HG02840 (cell line): ENCODE measurements around the gene SLC9A1.

Source experiments
- ATAC-seq: cut with Tn5 transposase; IDR thresholded peaks from one replicate; pipeline ENCODE4 v1.9.1; 2021; ENCODE audit warnings: mild to moderate bottlenecking, moderate library complexity, moderate number of reproducible peaks; ENCODE audit not compliant: unreplicated experiment, low FRiP score

The SLC9A1 gene

DNA sequence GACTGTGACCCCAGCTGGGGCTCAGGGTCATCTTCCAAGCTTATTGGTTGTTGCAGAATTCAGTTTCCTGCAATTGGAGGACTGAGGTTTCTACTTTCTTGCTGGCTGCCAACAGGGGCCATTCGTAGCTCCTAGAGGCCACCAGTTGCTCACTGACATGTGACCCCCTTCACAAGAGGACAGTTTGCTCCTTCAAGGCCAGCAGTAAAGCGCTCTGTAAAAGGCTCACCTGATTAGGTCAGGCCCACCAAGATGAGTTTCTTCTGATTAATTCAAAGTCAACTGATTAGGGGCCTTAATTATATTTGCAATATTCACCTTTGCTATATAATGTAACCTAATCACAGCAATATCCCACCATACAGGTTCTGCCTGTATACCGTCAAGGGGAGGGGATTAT lies 68.9 kb downstream of the SLC9A1 start:
- ATAC-seq = no peak

DNA sequence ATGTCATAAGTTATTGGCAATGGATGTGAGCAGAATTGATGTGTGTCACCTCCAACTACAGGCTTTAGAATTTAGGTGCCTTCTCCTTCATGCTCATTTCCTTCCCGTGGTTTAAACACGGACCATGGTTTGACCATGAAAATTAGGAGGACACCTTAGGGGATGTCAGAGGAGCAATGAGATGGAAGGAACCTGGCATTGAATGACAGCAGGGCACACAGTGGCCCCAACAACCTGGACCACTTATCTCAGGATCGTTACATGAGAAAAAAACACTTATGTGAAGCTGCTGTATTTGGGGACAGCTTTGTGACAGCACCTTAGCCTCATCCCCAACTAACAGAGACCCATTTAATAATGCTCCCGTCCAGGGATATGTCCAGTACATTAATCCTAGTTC lies 70.8 kb downstream of the SLC9A1 start:
- ATAC-seq = no peak

DNA sequence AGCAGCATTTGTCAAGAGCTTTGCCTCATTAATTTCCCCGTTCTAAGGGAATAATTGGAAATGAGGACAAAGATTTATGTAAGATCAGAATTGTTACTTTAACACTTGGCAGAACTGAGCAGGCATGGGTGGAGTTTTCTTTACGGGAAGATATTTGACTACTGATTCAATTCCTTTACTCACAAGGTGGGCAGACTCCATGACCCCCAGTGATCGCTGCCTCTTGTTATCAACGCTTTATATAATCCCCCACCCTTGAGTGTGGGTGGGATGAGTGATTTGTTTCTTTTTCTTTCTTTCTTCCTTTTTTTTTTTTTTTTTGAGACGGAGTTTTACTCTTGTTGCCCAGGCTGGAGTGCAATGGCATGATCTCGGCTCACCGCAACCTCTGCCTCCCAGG lies 77.0 kb downstream of the SLC9A1 start:
- no peak for ATAC-seq

DNA sequence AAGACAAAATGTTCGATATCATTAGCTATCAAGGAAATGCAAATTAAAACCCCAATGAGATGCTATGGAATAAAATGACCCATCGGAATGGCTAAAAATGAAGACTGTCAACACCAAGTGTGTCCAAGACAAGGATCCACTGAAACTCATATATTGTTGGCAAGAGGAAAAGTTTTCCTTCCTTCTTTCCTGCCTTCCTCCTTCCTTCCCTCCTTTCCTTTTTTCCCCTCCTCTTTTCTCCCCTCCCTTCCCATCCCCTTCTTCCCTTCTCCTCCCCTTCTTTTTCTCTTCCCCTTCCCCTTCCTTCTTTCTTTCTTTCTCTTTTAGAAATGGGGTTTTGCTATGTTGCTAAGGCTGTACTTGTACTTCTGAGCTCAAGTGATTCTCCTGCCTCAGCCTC lies 78.1 kb downstream of the SLC9A1 start:
- ATAC-seq = no peak

DNA sequence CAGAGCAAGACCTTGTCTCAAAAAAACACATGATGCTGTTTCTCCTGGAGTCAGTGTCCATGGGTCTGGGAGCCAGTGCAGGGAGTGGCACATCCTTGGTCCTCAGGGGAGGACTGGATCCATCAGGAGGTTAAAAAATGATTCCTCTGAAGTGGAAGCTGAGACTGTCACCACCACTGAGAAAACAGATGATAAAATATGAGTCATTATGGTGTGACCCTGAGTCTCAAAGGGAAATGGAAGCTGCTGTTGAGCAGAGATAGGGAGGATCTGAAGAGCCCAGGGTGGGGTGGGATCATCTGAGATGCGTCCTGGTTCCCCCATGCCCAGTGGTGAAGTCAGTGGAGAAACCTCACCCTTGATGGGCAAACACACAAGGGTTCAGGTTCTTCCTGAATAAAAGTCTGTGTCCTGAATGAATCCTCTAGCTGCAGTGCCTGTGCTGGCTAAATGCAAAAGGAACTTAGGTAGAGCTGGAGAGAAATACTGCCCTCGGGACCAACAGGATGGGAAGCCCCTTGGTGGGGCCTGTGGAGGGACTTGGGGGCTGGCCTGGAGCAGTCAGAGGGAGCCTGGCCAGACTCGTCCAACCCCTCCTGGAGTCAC lies 80.6 kb downstream of the SLC9A1 start:
- ATAC-seq = no peak

DNA sequence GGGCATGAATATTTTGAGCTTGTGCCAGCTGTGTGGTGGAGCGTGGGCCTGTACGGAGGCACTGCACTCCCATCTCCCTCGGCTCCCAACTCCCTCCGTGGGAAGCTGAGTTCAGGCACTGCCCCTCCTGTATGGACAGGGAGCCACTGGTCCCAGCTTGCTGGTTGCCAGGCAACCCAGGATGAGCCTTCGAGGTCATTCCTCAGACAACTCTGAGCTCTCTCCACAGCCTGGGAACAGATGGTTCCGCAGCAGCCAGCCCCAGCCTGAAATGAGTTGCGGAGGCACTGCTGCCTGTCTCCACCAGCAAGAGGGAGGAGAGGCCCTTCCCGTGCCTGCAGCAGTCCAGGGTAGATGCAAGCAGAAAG lies 83.9 kb downstream of the SLC9A1 start:
- ATAC-seq = no peak

DNA sequence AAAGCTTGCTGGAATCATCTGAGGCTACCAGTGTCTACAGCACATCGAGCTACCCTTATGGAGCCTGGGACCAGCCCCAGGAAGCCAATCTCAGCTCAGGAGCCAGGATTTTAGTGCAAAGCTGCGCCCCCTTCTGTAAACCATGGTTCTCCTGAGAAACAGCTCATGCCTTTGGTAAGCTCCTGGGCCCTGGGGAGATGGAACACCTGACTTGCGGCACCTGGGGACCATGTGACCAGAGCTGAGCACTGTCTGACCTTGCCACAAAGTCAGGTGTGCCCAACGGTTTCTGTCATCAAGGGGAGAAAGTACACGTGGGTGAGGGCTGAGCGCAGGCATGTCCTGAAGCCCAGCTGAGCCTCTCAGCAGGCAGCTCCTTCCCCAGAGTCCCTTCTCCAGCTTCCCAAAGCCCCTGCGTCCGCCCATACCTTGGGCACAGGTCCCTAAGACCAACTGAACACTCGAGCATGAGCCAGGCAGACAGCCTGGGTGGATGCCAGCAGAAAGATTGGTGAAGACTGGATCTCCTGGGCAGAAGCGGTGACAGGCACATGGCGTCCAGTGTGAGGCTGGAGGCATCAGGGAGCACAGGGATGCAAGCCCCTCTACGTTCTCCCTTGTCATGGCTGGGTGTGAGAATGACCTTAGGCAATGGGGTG lies 84.4 kb downstream of the SLC9A1 start:
- ATAC-seq = no peak

DNA sequence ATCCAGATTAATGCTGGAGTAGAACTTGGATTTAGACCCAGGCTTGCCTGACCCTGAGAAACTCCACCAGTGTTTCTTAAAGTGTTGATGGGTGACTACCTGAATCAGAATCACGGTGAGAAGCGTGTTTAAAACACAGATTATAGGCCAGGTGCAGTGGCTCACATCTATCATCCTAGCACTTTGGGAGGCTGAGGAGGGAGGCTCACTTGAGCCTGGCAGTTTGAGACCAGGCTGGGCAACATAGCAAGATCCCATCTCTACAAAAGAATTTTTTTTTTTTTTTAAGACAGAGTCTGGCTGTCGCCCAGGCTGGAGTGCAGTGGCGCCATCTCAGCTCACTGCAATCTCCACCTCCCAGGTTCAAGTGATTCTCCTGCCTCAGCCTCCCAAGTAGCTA lies 86.0 kb downstream of the SLC9A1 start:
- no peak for ATAC-seq

DNA sequence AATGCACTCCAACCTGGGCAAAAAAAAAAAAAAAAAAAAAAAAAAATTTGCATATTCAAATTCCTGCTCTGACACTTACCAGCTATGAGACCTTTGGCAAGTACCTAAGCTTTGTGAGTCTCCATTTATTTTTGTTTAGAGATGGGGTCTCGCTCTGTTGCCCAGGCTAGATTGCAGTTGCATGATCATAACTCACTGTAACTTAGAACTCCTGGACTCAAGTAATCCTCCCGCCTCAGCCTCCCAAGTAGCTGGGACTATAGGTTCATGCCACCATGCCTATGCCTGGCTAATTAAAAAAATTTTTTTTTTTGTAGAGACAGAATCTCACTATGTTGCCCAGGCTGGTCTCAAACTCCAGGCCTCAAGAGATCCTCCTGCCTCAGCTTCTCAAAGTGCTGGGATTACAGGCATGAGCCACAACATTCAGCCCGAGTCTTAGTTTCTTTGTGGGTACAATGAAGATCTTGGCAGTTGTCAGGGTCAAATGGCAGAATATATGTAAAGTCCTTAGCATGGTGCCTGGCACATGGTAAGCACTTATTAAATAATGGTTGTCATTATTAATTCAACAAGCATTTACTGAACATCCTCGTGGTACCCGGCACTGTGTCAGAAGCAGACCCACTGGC lies 88.8 kb downstream of the SLC9A1 start:
- ATAC-seq = no peak

DNA sequence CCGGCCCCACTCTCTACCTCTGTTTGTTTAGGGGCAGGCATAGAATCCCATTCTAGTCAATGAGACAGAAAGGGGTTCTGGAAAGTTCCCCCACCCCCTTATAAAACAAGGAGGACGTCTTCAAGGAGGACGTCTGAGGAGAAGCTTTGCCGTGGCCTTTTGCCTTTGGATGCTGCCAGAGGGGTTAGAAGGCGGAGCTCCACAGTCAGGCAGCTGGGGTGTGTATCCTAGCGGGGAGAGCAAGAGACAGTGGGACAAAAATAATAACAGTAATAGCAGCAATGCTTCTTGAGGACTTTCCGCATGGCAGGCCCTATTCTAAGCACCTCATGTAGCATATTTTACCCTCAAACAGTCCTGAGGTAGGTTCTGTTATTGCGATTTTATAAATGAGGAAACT lies 94.0 kb downstream of the SLC9A1 start:
- ATAC-seq = no peak

DNA sequence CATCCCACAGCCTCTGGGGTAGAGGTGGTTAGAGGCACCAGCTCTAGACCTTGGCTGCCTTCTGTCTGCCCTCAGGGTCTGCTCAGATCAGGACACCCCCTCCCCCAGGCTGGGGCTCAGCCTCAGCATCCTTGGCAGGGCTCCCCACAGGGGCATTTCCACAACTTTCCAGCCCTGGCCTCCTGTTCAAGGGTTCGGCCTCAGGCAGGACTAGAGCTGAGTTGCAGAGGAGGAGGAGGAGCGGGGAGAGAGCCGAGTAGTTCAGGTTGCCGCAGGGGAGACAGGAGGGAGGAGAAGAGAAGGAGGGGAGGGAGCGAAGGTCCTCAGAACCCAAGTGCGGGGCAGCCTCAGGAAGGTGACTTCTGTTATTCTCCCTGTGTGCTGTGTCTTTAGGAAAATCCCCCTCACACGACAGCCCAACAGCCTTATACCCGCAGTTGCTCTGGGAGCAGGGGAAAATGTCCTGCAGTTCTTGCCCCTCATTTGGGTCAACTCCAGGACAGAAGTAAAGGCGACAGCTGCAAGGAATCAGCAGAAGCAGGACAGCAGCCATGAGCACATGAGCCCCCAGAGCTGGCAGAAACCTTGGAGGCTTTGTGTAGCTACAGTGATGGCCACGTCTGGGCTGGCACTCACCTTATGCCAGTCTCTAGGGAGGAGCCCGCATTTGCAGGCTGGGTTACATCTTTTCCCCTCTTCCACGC lies 95.8 kb downstream of the SLC9A1 start:
- ATAC-seq = no peak

DNA sequence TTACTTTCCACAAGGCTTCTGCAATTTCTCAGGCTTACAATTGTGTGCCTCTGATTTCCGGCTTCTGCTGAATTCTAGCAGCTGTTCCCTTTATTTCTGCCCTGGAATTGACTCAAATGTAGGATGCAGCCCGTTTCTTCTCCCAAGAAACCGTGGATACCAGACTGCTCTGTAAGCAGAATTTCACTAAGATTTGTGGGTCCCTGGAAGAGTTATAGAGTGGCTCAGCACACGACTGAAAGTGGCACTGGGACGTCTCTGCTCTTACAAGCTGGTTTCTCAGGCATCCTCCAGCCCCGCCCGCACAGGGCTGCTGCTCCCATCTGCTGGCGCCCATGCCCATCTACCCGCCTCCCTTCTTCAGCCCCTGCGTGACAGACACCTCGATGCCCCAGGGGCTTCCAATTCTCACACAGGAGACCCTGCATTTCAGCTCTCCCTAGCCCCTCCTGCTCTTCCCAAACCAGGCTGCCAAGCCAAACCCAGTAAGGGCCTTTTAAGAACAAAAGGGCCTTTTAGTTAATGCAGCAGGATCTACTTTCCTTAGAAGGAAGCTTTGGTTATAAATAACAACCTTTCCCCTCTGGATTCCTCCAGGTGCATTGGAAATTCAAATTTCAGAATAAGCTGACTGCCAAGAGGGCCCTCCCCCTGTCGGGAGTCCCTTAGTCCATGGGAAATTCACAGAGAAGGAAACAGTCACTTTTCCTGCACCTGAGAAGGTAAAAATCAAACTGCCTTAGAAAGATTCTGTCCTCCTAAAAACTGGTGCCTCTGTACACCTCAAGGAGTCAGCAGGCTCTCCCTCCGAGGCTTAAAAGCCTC lies 96.9 kb downstream of the SLC9A1 start:
- ATAC-seq = no peak

DNA sequence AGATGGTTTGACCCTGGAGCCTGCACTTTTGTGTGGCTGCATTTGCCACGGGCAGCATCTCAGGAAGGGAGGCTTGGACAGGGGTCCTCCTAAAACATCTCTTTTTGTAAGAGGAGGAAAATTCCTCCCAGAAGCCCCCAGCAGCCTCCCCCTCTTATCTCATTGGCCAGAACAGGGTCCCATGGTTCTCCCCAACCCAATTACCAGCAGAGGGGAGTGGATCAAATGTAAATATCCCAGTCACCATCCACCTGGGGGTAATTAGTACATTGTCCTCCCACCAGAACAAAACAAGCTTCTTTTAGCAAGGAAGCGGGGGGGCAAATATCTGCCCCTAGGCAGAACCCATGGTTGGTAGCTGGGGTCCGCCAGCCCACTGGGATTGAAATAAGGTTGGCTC lies 97.5 kb downstream of the SLC9A1 start:
- ATAC-seq = no peak

DNA sequence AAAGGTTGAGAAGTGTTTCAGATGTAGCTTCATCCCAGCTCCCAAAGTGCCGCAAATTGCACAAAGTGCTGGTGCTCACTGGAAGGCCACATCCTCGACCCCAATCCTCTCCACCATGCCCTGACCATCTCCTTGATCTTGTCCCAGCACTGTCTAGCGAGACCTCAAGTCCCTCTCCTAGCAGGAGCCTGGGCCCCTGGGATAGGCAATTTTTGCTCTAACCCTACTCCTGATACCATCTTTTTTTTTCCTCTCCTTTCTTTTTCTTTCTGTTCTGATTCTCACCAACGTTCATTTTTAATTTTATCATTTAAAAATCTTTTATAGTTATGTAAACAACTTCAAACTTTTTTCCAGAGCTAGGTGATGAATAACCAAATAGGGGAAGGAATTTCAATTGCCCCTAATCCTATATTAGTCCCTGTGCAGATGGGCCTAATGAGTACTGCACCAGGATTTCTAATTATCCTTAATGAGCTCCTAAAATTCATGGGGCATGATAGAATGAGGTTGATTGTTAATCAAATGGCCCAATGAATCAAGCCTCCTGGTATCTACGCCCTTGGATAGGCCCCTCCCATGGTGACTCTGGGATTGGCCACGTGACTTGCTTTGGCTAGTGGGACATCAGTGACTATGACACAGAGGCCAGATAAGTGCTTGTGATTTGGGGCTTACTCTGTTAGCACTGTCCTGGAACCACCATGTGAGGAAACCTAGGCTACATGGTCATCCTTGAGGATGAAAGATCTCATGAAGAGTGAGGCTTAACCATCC lies 100.8 kb downstream of the SLC9A1 start:
- ATAC-seq = no peak

DNA sequence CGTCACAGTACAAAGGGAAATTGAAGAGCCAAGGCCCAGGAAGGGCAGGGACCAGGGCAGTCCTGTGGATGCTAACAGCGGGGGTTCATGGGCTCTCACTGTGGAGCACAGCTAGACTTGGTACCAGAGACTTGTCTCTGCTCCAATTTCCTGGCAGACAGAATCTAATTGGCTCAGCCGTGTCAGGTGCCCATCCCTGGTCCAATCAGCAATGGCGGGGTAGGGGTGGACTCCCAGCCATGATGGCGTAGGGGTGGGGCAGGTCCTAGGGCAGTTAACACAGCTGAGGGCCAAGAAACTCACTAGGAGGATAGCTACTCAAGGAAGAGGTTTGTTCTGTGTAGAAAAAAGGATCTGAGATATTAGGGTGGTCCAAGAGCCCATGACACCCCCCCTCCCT lies 102.4 kb downstream of the SLC9A1 start:
- ATAC-seq = no peak

DNA sequence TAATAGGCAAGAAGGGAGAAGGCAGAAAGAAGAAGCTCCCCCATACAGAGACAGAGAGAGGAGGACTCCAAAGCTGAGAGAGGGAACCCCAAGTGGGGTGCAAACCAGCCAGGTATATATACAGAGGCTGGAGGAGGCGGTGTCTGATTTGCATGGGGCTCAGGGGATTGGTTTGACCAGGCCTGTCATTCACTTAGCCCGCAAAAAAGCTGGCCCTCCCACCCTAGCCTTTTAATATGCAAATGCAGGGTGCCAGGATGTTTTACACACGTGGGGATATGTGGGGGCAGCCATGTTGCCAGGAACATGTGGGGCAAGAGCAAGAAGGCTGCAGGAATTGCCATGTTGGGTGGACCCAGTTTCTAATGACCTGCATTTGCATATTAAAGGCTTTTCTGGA lies 105.3 kb downstream of the SLC9A1 start:
- ATAC-seq = no peak

DNA sequence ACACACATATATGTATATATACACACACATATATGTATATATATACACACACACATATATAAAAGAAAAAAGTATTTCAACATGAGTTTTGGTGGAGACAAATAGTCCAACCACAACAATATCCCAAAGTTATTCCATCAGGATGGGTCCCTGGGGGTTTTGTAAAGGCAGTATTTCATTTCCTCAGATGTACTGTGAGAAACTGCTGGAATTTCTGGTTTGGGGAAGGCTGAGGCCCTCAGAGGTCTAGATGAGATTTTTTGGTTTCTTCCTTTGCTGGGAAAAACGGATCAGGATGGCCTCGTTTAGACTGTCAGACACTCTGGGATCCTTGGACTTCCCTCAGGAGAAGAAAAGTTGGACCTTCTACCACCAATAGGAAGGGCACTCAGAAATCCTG lies 105.8 kb downstream of the SLC9A1 start:
- ATAC-seq = no peak
